ENCODE results near the gene VPS72. TPM values are rescaled to one million over a fixed set of nuclear protein-coding genes. Genes with fewer than 3 reads are reported as not detected.

Gene VPS72
- total and polyA plus RNA-seq, 2 of the 13 experiments (the other 11 are each of a cell fraction or from before 2014, with no cell fraction given) = 33.7 to 34.5 TPM

DNA sequence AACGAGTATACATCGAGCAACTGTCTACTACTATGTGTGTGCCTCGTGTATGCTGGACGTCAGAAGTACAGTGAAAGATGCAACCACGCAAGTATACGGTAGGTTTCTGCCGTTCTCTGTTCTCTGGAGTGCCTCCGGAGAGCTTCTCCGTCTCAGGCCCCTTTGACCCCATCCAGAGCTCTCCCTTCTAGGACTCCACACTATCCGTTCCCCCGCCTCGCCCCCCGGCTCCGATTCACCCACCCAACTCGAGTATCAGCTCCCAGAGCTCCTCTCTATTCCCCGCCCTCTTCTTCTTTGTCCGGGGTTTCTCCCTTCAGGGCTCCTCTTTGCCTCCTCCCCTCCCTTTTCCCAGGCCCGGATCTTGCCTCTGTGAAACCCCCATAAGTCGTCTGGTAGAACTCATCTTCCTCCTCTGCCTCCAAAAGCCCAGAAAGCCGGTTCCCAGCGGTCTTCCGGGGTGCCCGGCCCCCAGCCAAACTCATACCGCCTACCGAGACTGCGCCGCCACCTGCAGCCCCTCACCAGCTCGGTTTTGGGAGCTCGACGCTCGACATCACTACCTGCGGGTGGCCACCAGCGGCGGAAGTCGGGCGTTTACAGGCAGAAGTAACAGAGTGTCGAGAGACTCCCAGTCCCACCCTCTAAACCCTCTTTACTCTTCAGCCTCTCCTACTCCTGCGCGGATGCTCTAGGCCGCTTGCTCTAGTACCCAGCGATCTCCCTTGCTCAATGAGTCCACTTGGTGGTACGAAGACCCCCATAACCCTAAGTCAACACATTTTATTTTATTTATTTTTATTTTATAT, at the start of gene VPS72 (continued):
- TF ChIP-seq ARID2 (CRISPR knock-in tag; IDR thresholded peaks at IDR 0.05; ENCODE audit: borderline replicate concordance) = 0 out of 2 replicates have a peak, but pooled peaks have one; percentile 55
- no peak for TF ChIP-seq ZNF850 (CRISPR knock-in tag; conservative IDR thresholded peaks at IDR 0.05)
- peak; percentile 96 for TF ChIP-seq SAP130 (CRISPR knock-in tag; IDR thresholded peaks at IDR 0.05; ENCODE audit: low read depth)
- TF ChIP-seq ZNF674 (CRISPR knock-in tag; IDR thresholded peaks at IDR 0.05; ENCODE audit: low read depth) = no peak
- TF ChIP-seq POGZ (CRISPR knock-in tag; IDR thresholded peaks at IDR 0.05) = peak; percentile 44
- TF ChIP-seq ZNF790 (CRISPR knock-in tag; IDR thresholded peaks at IDR 0.05; ENCODE audit: borderline replicate concordance) = no peak
- no peak for TF ChIP-seq ZFP62 (CRISPR knock-in tag; IDR thresholded peaks at IDR 0.05)
- peak; percentile 39; the same call in 1 of the 2 replicates for TF ChIP-seq ZFP36L1 (CRISPR knock-in tag; IDR thresholded peaks at IDR 0.05)
- no peak for TF ChIP-seq KDM6A (CRISPR knock-in tag; IDR thresholded peaks at IDR 0.05; ENCODE audit: low read depth)
- peak; percentile 51; the same call in 1 of the 2 replicates for TF ChIP-seq SOX5 (CRISPR knock-in tag; IDR thresholded peaks at IDR 0.05; ENCODE audit: borderline replicate concordance)
- TF ChIP-seq SKI (IDR thresholded peaks at IDR 0.05; ENCODE audit: partially characterized antibody) = peak; percentile 35
- peak; percentile 84 for TF ChIP-seq ZNF687 (CRISPR knock-in tag; IDR thresholded peaks at IDR 0.05)
- TF ChIP-seq KDM4B (CRISPR knock-in tag; IDR thresholded peaks at IDR 0.05) = peak; percentile 79; the same call in 1 of the 2 replicates
- TF ChIP-seq GLMP (CRISPR knock-in tag; IDR thresholded peaks at IDR 0.05; ENCODE audit: borderline replicate concordance) = no peak
- TF ChIP-seq SP1 (IDR thresholded peaks at IDR 0.05) = no peak
- peak; percentile 85 for TF ChIP-seq SP1 (CRISPR knock-in tag; IDR thresholded peaks at IDR 0.05)
- peak; percentile 75 for TF ChIP-seq ZNF709 (CRISPR knock-in tag; IDR thresholded peaks at IDR 0.05)
- no peak for TF ChIP-seq NCOA5 (CRISPR knock-in tag; IDR thresholded peaks at IDR 0.05)
- TF ChIP-seq ATF1 (CRISPR knock-in tag; IDR thresholded peaks at IDR 0.05) = peak; percentile 45; the same call in 1 of the 2 replicates
- TF ChIP-seq HIC2 (CRISPR knock-in tag; IDR thresholded peaks at IDR 0.05; ENCODE audit: low read depth) = 0 out of 2 replicates have a peak, but pooled peaks have one; percentile 38
- TF ChIP-seq SMAD3 (CRISPR knock-in tag; IDR thresholded peaks at IDR 0.05) = peak; percentile 88
- peak; percentile 50; the same call in 1 of the 2 replicates for TF ChIP-seq ZNF292 (CRISPR knock-in tag; IDR thresholded peaks at IDR 0.05; ENCODE audit: borderline replicate concordance, low read depth)
- peak; percentile 93 for TF ChIP-seq KMT2A (CRISPR knock-in tag; IDR thresholded peaks at IDR 0.05)
- no peak for TF ChIP-seq U2AF1 (optimal IDR thresholded peaks at IDR 0.05; ENCODE audit: low read depth, low read length)

All from HepG2 (cell line).